Activated naive CD4-positive, alpha-beta T cell treated with anti-CD3 and anti-CD28 coated beads, Interleukin-2, amount 50 U/mL, for 24 hours (primary cell): ENCODE results near the gene SYNPO2L.

ENCODE experiments used
- H3K27ac Mint-ChIP-seq: one replicate; pipeline ENCODE4 v1.8.0; 2021; ENCODE audit warnings: mild to moderate bottlenecking, mixed read lengths
- H3K27me3 Mint-ChIP-seq: one replicate; pipeline ENCODE4 v1.8.0; 2021; ENCODE audit warnings: mixed read lengths
- H3K36me3 Mint-ChIP-seq: one replicate; pipeline ENCODE4 v1.8.0; 2021; ENCODE audit warnings: mixed read lengths
- H3K4me1 Mint-ChIP-seq: one replicate; pipeline ENCODE4 v1.8.0; 2021; ENCODE audit warnings: mixed read lengths
- H3K4me3 Mint-ChIP-seq: one replicate; pipeline ENCODE4 v1.8.0; 2021; ENCODE audit warnings: mild to moderate bottlenecking, mixed read lengths
- H3K9me3 Mint-ChIP-seq: one replicate; pipeline ENCODE4 v1.8.0; 2021; ENCODE audit warnings: mixed read lengths

Gene SYNPO2L

DNA sequence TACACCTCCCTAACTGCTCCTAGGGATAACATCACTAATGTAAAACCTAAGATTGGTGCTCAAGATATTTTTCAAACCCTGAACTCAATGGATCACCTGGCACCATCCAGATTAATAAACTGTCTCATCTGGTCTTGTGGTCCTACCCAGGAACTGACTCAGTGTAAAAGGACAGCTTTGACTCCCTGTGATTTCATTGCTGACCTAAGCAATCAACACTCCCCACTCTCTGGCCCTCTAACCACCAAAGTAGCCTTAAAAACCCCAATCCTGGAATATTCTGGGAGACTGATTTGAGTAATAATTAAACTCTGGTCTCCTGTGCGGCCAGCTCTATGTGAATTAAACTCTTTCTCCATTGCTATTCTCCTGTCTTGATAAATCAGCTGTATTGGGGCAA lies 58.5 kb downstream of the SYNPO2L start:
- no peak overlapping the region for H3K27ac Mint-ChIP-seq
- H3K36me3 Mint-ChIP-seq: no peaks in the 10 kb centered on the region
- no peaks in the 10 kb centered on the region for H3K27me3 Mint-ChIP-seq
- H3K4me3 Mint-ChIP-seq: no peak overlapping the region
- H3K9me3 Mint-ChIP-seq: no peaks in the 10 kb centered on the region
- H3K4me1 Mint-ChIP-seq: peaks cover 6% of the 10 kb centered on the region
